GM18951 (cell line): ENCODE measurements around the gene AK8.

Experiments used
- POLR2A ChIP-seq: IDR thresholded peaks from 4 replicates; pipeline ENCODE4 v1.6.1; 2011; ENCODE audit warnings: mild to moderate bottlenecking; ENCODE audit not compliant: insufficient read length, insufficient read depth; ENCODE audit errors: extremely low read depth
- in situ Hi-C: fragments of 300-500 bp; cut with MboI; formaldehyde crosslinking; loops from one replicate; pipeline ENCODE4 v1.12.0; 2022; ENCODE audit warnings: low sequenced_read_pairs, mixed read lengths, inconsistent platforms; ENCODE audit not compliant: unreplicated experiment

Gene AK8

DNA sequence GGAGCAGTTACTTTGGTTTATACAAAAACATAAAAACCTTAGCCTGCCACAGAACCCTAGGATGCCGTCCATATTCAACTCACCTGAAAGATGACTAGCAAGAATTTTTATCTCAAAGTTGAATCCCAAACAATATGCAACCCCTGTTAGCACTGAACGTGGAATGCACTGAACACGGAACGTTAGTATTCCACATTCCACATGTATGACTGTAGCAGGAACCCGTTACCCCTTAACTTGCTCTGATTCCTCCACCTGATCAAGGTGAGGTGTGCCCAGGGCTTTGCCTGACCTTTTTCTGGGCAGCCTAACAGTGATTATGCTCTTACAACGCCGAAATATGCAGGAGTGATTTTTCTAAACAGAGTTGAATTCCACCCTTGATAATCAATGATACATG is 43.7 kb downstream of the AK8 start:
- TF ChIP-seq POLR2A, result no peak
- in situ Hi-C loops, result no loop called here

DNA sequence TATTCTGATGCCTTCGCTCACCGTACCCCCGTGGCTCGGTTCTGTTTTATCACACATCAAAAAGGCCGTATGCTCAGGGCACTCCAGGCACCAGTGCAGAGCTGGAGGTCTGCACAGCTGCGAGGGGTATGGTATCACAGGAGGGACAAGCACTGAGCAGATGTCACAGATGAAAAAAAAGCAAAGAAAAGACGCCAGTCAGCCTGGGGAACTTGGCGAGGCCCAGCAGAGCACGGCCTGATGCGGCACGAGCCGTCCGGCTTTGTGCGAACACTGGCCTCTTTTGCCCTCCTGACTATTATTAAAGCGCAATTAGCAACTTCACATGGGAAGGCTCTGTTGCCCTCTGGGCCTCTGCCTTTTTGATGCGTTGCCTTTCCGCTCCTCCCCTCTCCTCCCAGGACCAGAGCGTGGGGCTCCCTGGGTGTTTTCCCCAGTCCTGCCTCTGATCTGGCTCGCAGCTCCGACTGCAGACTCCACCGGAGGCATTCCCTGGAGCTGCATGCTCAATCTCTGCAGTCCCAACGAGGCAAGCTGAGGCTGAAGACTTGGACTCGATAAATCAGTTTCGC is 44.4 kb downstream of the AK8 start:
- no peak for TF ChIP-seq POLR2A
- in situ Hi-C loops, result no loop called here

DNA sequence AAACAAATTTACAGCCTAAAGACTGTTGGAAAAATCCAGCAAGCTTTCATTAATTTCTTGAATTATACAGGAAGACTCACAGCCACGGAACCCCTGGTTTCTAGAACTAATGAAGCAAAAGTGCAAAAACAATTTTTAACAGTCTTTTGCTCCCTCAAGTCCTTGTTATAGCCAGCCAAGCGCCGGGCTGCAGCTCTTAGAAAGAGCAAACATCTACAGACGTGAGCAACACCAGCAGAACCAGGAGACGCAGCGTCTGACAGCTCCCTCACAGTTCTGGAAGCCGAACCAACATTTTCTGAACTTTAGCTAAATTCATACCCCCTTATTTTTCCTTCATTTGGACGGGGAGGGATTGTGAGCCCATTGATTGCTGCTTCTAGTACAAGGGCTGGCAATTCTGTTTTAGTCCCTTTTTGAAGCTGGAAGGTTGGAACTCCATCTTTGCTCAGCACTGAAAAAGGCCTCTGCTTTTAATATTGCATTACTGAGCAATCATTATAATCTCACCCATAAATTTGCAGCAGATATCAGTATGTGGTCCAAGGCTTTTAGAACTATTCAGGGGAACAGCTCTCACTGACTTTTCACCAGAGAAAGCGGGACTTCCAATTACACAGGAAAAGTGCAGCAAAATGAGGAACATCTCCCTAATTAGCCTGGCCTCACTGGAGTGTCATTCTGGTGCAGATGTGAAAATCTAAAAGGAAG is 45.8 kb downstream of the AK8 start:
- TF ChIP-seq POLR2A, result no peak
- in situ Hi-C loops, result no loop called here

DNA sequence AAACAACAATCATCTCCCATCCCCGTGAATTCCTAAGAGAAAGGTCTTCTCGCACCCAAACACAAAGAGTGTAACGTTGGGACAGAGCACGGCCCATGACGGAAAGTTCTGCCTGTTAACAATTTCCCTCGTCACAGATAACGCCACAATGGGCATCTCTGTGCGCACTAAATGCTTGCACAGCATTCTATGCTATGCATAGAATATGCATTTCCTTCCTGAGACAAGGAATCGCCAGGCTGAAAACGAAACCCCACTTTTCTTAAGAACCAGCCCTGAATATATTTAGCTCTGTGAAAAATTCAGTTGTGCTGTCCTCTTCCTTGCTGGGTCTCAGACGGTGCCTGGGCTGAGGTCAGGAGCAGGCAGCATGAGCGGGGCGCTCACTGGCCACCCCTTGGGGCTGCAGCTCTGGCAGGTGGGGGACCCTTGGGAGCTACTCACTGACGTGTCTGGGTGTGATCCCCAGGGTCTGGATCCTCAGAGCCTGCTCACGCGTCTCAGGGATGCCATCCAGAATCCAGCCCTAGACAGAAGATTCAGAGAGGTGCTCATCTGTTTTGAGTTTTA is 49.8 kb downstream of the AK8 start:
- in situ Hi-C loops, result no loop called here
- no peak for TF ChIP-seq POLR2A

DNA sequence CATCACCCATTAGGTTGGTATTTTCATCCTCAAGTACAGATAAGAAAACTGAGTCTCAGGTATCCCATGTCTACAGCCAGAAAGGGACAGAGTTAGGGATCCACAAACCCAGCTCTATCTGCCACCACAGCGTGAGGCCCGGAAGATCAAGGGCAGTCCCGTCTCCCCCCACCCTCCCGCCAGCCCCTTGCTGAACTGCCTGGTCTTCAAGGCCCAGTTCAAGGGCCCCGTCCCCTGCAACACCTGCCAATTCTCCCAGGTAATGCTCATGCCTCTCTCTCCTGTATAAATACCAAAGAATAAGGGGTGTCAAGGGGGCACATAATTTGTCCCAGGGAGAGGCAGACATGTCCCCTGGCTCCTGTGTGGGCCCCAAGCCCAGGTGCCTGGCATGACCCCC is 50.7 kb downstream of the AK8 start:
- no peak for TF ChIP-seq POLR2A
- in situ Hi-C loops, result no loop called here

DNA sequence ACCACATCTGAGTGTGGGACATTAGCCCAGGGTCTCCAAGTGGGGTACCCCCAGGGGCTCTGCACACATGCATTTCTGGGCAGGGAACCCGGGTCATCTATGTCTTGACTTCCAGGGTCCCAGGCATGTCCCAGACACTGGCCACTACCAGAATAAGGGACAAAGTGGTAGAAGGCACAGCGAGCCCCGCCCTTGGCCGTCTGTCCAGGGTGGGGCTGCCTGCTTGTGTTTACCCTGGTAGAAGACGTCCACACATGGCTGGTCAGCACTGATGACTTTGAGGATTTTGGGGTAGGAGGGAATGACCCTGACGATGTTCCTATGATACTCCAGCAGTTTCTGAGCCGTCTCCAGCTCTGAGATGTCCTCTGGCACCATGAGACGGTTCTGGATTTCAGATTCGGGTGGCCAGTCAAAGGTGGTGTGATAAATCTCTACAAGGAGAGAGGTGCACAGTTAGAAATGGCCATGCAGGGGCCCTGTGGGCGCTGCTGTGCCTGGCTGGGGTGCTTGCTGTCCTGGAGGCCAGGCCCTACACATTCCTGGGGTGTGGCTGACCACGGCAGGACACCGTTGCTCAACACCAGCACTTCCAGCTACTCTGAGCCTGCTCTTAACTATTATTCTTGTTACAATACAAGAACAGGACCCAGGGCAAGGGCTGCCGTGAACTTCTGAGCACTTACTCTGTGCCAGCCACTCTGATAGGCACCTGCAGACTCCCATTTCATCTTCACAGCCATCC is 51.3 kb downstream of the AK8 start:
- in situ Hi-C loops, result no loop called here
- no peak for TF ChIP-seq POLR2A

DNA sequence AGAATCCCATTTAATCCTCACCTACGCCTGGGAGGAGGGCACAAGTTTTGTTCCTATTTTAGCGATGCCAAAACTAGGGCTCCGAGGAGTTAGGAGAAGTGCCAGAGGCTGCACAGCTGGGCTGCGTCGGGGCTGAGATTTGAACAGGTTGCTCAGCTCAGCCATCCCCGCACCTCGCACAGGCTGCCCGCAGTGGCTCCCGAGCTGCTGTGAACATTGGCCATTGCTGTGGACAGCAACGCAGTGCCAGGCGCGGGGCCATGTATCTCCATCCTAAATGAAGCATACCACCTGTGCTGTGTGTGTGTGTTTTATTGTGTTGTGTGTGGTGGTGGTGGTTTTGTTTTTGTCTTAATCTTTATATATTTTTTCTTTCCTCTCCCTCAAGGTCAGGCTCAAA is 52.0 kb downstream of the AK8 start:
- in situ Hi-C loops, result no loop called here
- TF ChIP-seq POLR2A, result no peak

DNA sequence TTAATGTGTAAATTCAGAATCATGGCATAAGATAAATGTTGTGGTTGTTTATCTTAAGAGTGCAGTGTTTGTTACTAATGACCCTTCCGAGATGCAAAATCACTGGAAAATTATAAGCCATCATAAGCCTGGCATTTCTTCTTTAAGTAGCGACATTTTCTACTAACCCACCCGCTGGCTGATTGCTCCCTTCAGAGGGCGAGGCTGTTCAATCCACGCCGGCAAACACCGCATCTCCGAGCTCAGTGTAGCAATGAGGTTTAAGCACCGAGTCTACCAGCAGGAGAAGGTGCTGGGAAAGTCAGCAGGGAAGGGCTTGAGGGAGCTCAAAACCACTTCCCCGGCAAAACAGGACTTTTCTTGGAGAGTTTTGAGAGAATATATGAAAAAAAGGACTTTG is 52.7 kb downstream of the AK8 start:
- in situ Hi-C loops, result no loop called here
- no peak for TF ChIP-seq POLR2A

DNA sequence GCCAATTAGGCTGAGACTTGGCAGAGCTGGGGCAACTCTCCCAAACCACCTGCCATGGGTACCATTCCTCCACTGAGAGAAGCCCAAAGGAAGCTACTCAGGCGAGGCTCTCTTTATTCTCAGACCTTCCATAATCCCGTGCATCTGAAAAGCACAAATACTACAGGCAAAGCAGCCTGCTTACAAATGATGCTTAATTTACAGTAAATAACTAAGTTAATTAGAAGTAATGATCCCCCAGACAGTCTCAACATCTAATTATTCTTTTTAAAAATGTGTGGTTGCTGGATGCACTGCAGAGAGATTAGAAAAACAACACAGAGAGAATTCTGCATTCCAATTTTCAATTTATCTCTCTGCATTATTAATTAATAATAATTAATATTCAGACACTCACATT is 53.1 kb downstream of the AK8 start:
- in situ Hi-C loops, result no loop called here
- no peak for TF ChIP-seq POLR2A

DNA sequence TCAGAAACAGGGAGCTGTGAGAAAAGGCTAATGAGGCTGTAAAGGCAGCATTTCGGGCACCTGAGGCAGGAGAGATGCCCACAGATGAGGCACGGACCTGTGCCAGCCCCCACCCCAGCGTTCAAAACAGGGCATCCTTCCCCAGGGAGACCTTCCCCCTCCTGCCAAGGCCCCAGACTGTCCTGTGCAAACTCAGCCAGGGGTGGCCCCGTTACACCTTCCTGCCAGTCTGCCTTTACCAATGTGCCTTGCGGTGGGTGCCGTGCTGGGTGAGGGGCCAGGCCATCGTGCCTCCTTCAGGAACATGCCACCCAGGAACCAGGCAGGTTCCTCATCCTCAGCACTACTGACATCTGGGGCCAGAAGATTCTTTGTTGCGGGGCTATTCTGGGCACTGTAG is 53.9 kb downstream of the AK8 start:
- in situ Hi-C loops, result no loop called here

DNA sequence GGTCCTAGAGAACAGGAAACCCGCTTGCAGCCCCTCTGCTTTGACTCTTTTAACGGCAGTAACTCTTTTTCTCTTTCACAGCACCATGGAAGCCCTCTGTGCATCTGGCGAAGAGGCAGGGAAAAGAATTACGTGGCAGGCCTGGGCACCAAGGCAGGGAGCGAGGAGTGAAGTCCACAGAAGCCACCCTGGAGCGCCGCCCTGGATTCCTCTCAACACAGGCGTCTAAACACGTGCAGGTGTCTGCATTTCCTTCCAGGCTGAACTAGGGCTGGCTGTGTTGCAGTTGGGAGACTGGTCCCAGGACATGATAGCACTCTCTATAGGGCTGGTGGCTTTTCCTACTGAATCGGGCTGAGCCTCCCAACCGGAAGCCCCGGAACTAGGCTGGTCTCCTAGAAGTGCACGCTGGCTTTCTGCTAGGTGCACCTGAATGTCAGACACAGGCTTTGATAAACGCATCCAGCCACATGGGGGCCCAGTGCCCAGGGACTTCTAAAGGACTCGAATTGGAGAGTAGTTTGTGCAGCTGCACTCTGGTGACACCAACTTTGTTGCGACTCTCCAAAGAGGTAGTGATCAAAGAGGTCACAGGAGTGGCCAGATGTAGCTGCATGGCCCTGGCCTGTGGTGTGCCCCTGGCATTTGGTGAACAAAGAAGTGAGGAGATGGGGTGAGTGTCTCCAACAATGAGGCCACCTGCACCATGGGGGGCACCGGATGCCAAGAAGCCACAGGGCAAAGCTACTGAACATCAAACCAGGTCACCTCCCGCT is 54.5 kb downstream of the AK8 start:
- in situ Hi-C loops, result no loop called here

More for the DNA sequence above, 53.9 kb downstream of the AK8 start:
- no peak for TF ChIP-seq POLR2A

DNA sequence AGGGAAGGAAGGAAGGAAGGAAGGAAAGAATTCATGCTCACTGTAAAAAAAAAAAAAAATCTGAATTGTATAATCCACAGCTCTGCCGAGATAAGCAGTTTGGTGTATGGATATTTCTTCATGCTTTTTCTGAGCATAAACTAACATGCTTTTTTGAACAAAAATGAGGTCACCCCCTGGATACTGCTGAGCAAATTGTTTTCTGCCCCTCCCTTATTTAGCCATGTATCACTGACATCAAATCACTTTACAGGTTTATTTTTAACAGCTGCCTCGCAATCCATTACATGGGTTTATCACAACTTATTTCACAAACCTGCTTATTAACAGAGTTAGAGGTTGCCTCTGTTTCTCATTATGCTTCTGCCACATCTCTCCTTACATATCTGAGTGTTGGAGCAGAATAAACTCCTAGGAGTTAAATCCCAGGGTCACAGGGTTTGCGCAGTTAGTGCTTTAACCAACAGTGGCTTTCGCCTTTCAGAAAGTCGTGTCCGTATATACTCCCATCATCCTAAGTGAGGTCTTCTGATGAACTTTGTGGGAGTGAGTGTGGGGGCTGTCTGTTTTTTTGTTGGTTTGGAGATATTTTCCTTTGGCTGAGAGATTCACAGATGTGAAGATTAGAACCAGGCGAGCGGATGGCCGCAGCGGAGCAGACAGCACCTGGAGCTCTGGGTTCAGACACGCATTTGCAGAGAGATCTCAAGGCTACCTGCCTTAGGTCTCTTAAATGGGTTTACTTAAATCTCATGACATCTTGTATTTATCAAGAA is 57.7 kb downstream of the AK8 start:
- TF ChIP-seq POLR2A, result no peak
- in situ Hi-C loops, result no loop called here

More for the DNA sequence above, 54.5 kb downstream of the AK8 start:
- TF ChIP-seq POLR2A, result no peak
